Limb (tissue), 2 donors: ENCODE results near the gene PIGZ.
"Not testable (repeated sequence)": the region's sequence is repeated elsewhere in the genome, so short reads cannot be mapped to it uniquely, and the experiment has no call there.

Experiments used
- DNase-seq, 2 donors: peaks; one replicate each; pipeline ENCODE4 v3.0.0-alpha.2; 2016; ENCODE audit errors: extremely low spot score in 2 of 2

Gene PIGZ

GRCh38 chr3:196949750-196950149, 18.9 kb downstream of the PIGZ start:
- no peak for DNase-seq

GRCh38 chr3:196949285-196949619, 19.4 kb downstream of the PIGZ start:
- no peak for DNase-seq

- DNase-seq = no peak
These were observed 20.0 kb downstream of the PIGZ start for GRCh38 chr3:196948442-196949284.

GRCh38 chr3:196947860-196948441, 20.7 kb downstream of the PIGZ start:
- no peak for DNase-seq

- no peak for DNase-seq
These were observed 21.3 kb downstream of the PIGZ start for GRCh38 chr3:196947136-196947859.

- DNase-seq = not testable (repeated sequence)
These were observed 24.4 kb downstream of the PIGZ start for GRCh38 chr3:196944037-196944790.

GRCh38 chr3:196942915-196943277, 25.7 kb downstream of the PIGZ start:
- DNase-seq = no peak

GRCh38 chr3:196942226-196942914, 26.3 kb downstream of the PIGZ start, which contains the start of gene NCBP2:
Gene NCBP2 (minus strand): TSS chr3:196942528. CDS start chr3:196942503, 25 bp downstream.
- peak; percentile 94 to 99 for DNase-seq

GRCh38 chr3:196941729-196942225, 26.9 kb downstream of the PIGZ start:
- DNase-seq = no peak

- no peak for DNase-seq
These were observed 30.1 kb downstream of the PIGZ start for GRCh38 chr3:196938576-196938975.

- DNase-seq = no peak
These were observed 30.5 kb downstream of the PIGZ start for GRCh38 chr3:196938124-196938523.

- no peak for DNase-seq
These were observed 32.3 kb downstream of the PIGZ start for GRCh38 chr3:196936288-196936687.

- DNase-seq = no peak
These were observed 36.0 kb downstream of the PIGZ start for GRCh38 chr3:196932600-196932999.

- no peak for DNase-seq
These were observed 36.6 kb downstream of the PIGZ start for GRCh38 chr3:196931828-196932587.

GRCh38 chr3:196931157-196931556, 37.5 kb downstream of the PIGZ start:
- no peak for DNase-seq

- DNase-seq = no peak
These were observed 40.8 kb downstream of the PIGZ start for GRCh38 chr3:196927571-196928453.

- DNase-seq = no peak
These were observed 47.9 kb downstream of the PIGZ start for GRCh38 chr3:196920733-196921132.

- no peak for DNase-seq
These were observed 49.7 kb downstream of the PIGZ start for GRCh38 chr3:196918968-196919367.

GRCh38 chr3:196916995-196917394, 51.6 kb downstream of the PIGZ start:
- no peak for DNase-seq
